HG03139 (cell line): ENCODE measurements around the gene SLC39A8.
"Not testable (repeated sequence)": the region's sequence is repeated elsewhere in the genome, so short reads cannot be mapped to it uniquely, and the experiment has no call there.

ENCODE experiments used
- ATAC-seq: cut with Tn5 transposase; IDR thresholded peaks from one replicate; pipeline ENCODE4 v1.9.1; 2021; ENCODE audit not compliant: unreplicated experiment

SLC39A8 gene

GRCh38 chr4:102301167-102301566, 44.1 kb downstream of the SLC39A8 start:
- no peak for ATAC-seq

- peak; percentile 80 for ATAC-seq
Measured at GRCh38 chr4:102299354-102300107, 45.8 kb downstream of the SLC39A8 start.

- ATAC-seq = no peak
Measured at GRCh38 chr4:102298716-102299115, 46.6 kb downstream of the SLC39A8 start.

GRCh38 chr4:102295153-102295862, 50.0 kb downstream of the SLC39A8 start:
- no peak for ATAC-seq

GRCh38 chr4:102288497-102288896, 56.8 kb downstream of the SLC39A8 start:
- no peak for ATAC-seq

GRCh38 chr4:102285831-102286230, 59.5 kb downstream of the SLC39A8 start:
- ATAC-seq = no peak

GRCh38 chr4:102281171-102281839, 64.0 kb downstream of the SLC39A8 start:
- ATAC-seq = no peak

GRCh38 chr4:102273317-102273716, 72.0 kb downstream of the SLC39A8 start:
- ATAC-seq = not testable (repeated sequence)

GRCh38 chr4:102272318-102272717, 73.0 kb downstream of the SLC39A8 start:
- ATAC-seq = no peak

- no peak for ATAC-seq
Measured at GRCh38 chr4:102268355-102268754, 76.9 kb downstream of the SLC39A8 start.

- ATAC-seq = peak; percentile 91
Measured at GRCh38 chr4:102263024-102263787, 82.1 kb downstream of the SLC39A8 start.

- ATAC-seq = no peak
Measured at GRCh38 chr4:102259702-102260101, 85.6 kb downstream of the SLC39A8 start.

GRCh38 chr4:102259081-102259480, 86.2 kb downstream of the SLC39A8 start:
- no peak for ATAC-seq

- ATAC-seq = no peak
Measured at GRCh38 chr4:102256321-102256720, 89.0 kb downstream of the SLC39A8 start.

GRCh38 chr4:102253860-102254259, 91.4 kb downstream of the SLC39A8 start:
- ATAC-seq = no peak

- ATAC-seq = no peak
Measured at GRCh38 chr4:102252171-102252570, 93.1 kb downstream of the SLC39A8 start.

GRCh38 chr4:102250341-102250740, 94.9 kb downstream of the SLC39A8 start:
- ATAC-seq = no peak

GRCh38 chr4:102247041-102247440, 98.2 kb downstream of the SLC39A8 start:
- no peak for ATAC-seq

GRCh38 chr4:102246416-102246815, 98.9 kb downstream of the SLC39A8 start:
- no peak for ATAC-seq

GRCh38 chr4:102244878-102245535, 100.3 kb downstream of the SLC39A8 start:
- no peak for ATAC-seq

GRCh38 chr4:102243296-102243695, 102.0 kb downstream of the SLC39A8 start:
- ATAC-seq = not testable (repeated sequence)
